CD4-positive, alpha-beta memory T cell (primary cell): Measurements from ENCODE around the gene SUGCT. TPM values are rescaled to one million over a fixed set of nuclear protein-coding genes. Genes with fewer than 3 reads are reported as not detected.

Source experiments
- CTCF ChIA-PET: fragments of 350-600 bp; sonication (Branson Sonifier 250); formaldehyde crosslinking; loops from one replicate; lab custom pipeline; 2021; ENCODE audit warnings: inconsistent platforms; ENCODE audit not compliant: partially characterized antibody; lab: Charles Lee
- POLR2A ChIA-PET: fragments of 350-600 bp; sonication (Branson Sonifier 250); formaldehyde crosslinking; loops from one replicate; lab custom pipeline; 2021; ENCODE audit not compliant: partially characterized antibody; lab: Charles Lee
- DNase-seq, 5 donors: peaks; one replicate each; pipeline versions ENCODE4 v3.0.0 to v3.0.0-alpha.2; 2020 to 2022; ENCODE audit warnings: mixed read lengths in 1 of 5
- H3K27ac ChIP-seq: one replicate; pipeline ENCODE4 v1.7.0; 2013; ENCODE audit warnings: low read depth, low read length
- H3K27me3 ChIP-seq: 2 replicates; pipeline ENCODE4 v1.7.0; 2013; ENCODE audit warnings: mild to moderate bottlenecking, low read length, moderate library complexity; ENCODE audit not compliant: insufficient read depth
- H3K36me3 ChIP-seq: 2 replicates; pipeline ENCODE4 v1.7.0; 2013; ENCODE audit warnings: mild to moderate bottlenecking, low read length, moderate library complexity; ENCODE audit not compliant: insufficient read depth
- H3K4me1 ChIP-seq: 2 replicates; pipeline ENCODE4 v1.7.0; 2013; ENCODE audit warnings: mild to moderate bottlenecking, low read length, moderate library complexity; ENCODE audit not compliant: insufficient read depth
- H3K4me3 ChIP-seq, 2 donors: one replicate each; pipeline ENCODE4 v1.7.0; 2013; ENCODE audit warnings: low read length in 2 of 2, mild to moderate bottlenecking in 1 of 2
- H3K9me3 ChIP-seq, 2 donors: one replicate each; pipeline ENCODE4 v1.7.0; 2013; ENCODE audit warnings: low read length in 2 of 2, control low read depth in 1 of 2; ENCODE audit not compliant: control insufficient read depth in 1 of 2
- H3K27ac Mint-ChIP-seq, 7 donors: one replicate each; pipeline ENCODE4 v1.8.0; 2020 to 2021; ENCODE audit warnings: mixed read lengths in 7 of 7, mild to moderate bottlenecking in 6 of 7, inconsistent platforms in 3 of 7, moderate library complexity in 3 of 7
- H3K27me3 Mint-ChIP-seq, 2 donors: one replicate each; pipeline ENCODE4 v1.8.0; 2020 to 2021; ENCODE audit warnings: mixed read lengths in 2 of 2
- H3K36me3 Mint-ChIP-seq, 2 donors: one replicate each; pipeline ENCODE4 v1.8.0; 2020 to 2021; ENCODE audit warnings: mixed read lengths in 2 of 2, inconsistent platforms in 1 of 2, mild to moderate bottlenecking in 1 of 2
- H3K4me1 Mint-ChIP-seq, 4 donors: one replicate each; pipeline ENCODE4 v1.8.0; 2020 to 2021; ENCODE audit warnings: mixed read lengths in 4 of 4, mild to moderate bottlenecking in 1 of 4
- H3K4me3 Mint-ChIP-seq, 8 donors: one replicate each; pipeline ENCODE4 v1.8.0; 2020 to 2021; ENCODE audit warnings: mixed read lengths in 8 of 8, mild to moderate bottlenecking in 7 of 8, moderate library complexity in 6 of 8, inconsistent platforms in 3 of 8
- H3K9me3 Mint-ChIP-seq, 8 donors: one replicate each; pipeline ENCODE4 v1.8.0; 2020 to 2021; ENCODE audit warnings: mixed read lengths in 8 of 8, mild to moderate bottlenecking in 5 of 8, inconsistent platforms in 3 of 8, moderate library complexity in 1 of 8
- intact Hi-C: fragments of 100-400 bp; cut with micrococcal nuclease; formaldehyde crosslinking; loops from one replicate; pipeline ENCODE4 v1.15.1; 2023
- polyA plus RNA-seq, 2 donors: library from polyadenylated mRNA; unstranded; fragments of 300-500 nt; fragmentation: Illumina TruSeq; gene quantifications; one replicate each; pipeline ENCODE4 v1.2.3, GENCODE V29; 2021
- total RNA-seq, 2 experiments: library from RNA; stranded (reverse); gene quantifications; one replicate each; pipeline ENCODE4 v1.2.3, GENCODE V29; 2021

SUGCT gene
- total and polyA plus RNA-seq, 4 experiments from 2014 or later: 0.41 to 4.4 (median 1.2) TPM

- Mint-ChIP-seq H3K4me1 (peaks cover 0 to 5% (median under 1%) of the 10 kb centered on the region in 4 donors), H3K36me3 (no peaks in the 10 kb centered on the region), H3K27me3 (no peaks in the 10 kb centered on the region), H3K9me3 (no peaks in the 10 kb centered on the region), H3K4me3 (no peak overlapping the region), H3K27ac (no peak overlapping the region)
- no peak for DNase-seq
- no peaks in the 10 kb centered on the region for H3K9me3 ChIP-seq
- H3K27ac ChIP-seq: no peak overlapping the region
- no peaks in the 10 kb centered on the region for H3K4me1 ChIP-seq
- CTCF ChIA-PET: no interaction called here
- intact Hi-C loops: no loop called here
- POLR2A ChIA-PET: no interaction called here
- no peaks in the 10 kb centered on the region for H3K27me3 ChIP-seq
- H3K36me3 ChIP-seq: no peaks in the 10 kb centered on the region
- no peak overlapping the region for H3K4me3 ChIP-seq
Measured at GRCh38 chr7:40230101-40230500, 95.3 kb downstream of the SUGCT start.

- no peak overlapping the region for H3K4me3 ChIP-seq
- ChIA-PET CTCF (interaction anchor here (1.5 to 2.4 kb wide), 2 partner anchors 10 to 16 kb away, joined by 3 to 10 read pairs; no protein-coding TSS in a partner anchor), POLR2A (no interaction called here)
- intact Hi-C loops: no loop called here
- Mint-ChIP-seq H3K4me3 (no peak overlapping the region), H3K36me3 (no peaks in the 10 kb centered on the region), H3K4me1 (peaks cover 0 to 5% (median under 1%) of the 10 kb centered on the region in 4 donors), H3K9me3 (no peaks in the 10 kb centered on the region), H3K27me3 (no peaks in the 10 kb centered on the region), H3K27ac (no peak overlapping the region)
- H3K9me3 ChIP-seq: no peaks in the 10 kb centered on the region
- H3K27me3 ChIP-seq: no peaks in the 10 kb centered on the region
- H3K27ac ChIP-seq: no peak overlapping the region
- DNase-seq: no peak
- H3K4me1 ChIP-seq: no peaks in the 10 kb centered on the region
- H3K36me3 ChIP-seq: no peaks in the 10 kb centered on the region
Measured at GRCh38 chr7:40231796-40232195, 97.0 kb downstream of the SUGCT start.

- Histone ChIP-seq H3K9me3 (no peaks in the 10 kb centered on the region), H3K4me1 (no peaks in the 10 kb centered on the region), H3K4me3 (no peak overlapping the region), H3K36me3 (no peaks in the 10 kb centered on the region), H3K27ac (no peak overlapping the region), H3K27me3 (no peaks in the 10 kb centered on the region)
- H3K4me3 Mint-ChIP-seq: no peak overlapping the region
- no peaks in the 10 kb centered on the region for H3K36me3 Mint-ChIP-seq
- intact Hi-C loops: no loop called here
- CTCF ChIA-PET: interaction anchor here (1.5 to 2.4 kb wide), 2 partner anchors 11 to 16 kb away, joined by 3 to 10 read pairs; no protein-coding TSS in a partner anchor
- H3K27ac Mint-ChIP-seq: no peak overlapping the region
- H3K4me1 Mint-ChIP-seq: peaks cover 0 to 5% (median under 1%) of the 10 kb centered on the region in 4 donors
- no peak for DNase-seq
- H3K27me3 Mint-ChIP-seq: no peaks in the 10 kb centered on the region
- no peaks in the 10 kb centered on the region for H3K9me3 Mint-ChIP-seq
- POLR2A ChIA-PET: no interaction called here
Measured at GRCh38 chr7:40232242-40232893, 97.6 kb downstream of the SUGCT start.

- Mint-ChIP-seq H3K4me3 (no peak overlapping the region), H3K4me1 (peaks cover 0 to 5% (median under 1%) of the 10 kb centered on the region in 4 donors)
Measured at GRCh38 chr7:40234046-40234445, 99.2 kb downstream of the SUGCT start.

GRCh38 chr7:40234666-40235065 is 99.9 kb downstream of the SUGCT start:
- Histone ChIP-seq H3K4me1 (no peaks in the 10 kb centered on the region), H3K36me3 (no peaks in the 10 kb centered on the region), H3K9me3 (no peaks in the 10 kb centered on the region), H3K27me3 (no peaks in the 10 kb centered on the region), H3K4me3 (no peak overlapping the region), H3K27ac (no peak overlapping the region)
- H3K27ac Mint-ChIP-seq: no peak overlapping the region
- ChIA-PET POLR2A (no interaction called here), CTCF (no interaction called here)
- no peaks in the 10 kb centered on the region for H3K9me3 Mint-ChIP-seq
- H3K4me3 Mint-ChIP-seq: no peak overlapping the region
- intact Hi-C loops: no loop called here
- peaks cover 0 to 5% (median under 1%) of the 10 kb centered on the region in 4 donors for H3K4me1 Mint-ChIP-seq
- H3K36me3 Mint-ChIP-seq: no peaks in the 10 kb centered on the region
- DNase-seq: no peak
- no peaks in the 10 kb centered on the region for H3K27me3 Mint-ChIP-seq

More at GRCh38 chr7:40234046-40234445, 99.2 kb downstream of the SUGCT start:
- H3K4me3 ChIP-seq: no peak overlapping the region
- Mint-ChIP-seq H3K9me3 (no peaks in the 10 kb centered on the region), H3K36me3 (no peaks in the 10 kb centered on the region), H3K27me3 (no peaks in the 10 kb centered on the region), H3K27ac (no peak overlapping the region)
- POLR2A ChIA-PET: no interaction called here
- DNase-seq: no peak
- no peak overlapping the region for H3K27ac ChIP-seq
- H3K27me3 ChIP-seq: no peaks in the 10 kb centered on the region
- CTCF ChIA-PET: no interaction called here
- H3K36me3 ChIP-seq: no peaks in the 10 kb centered on the region
- H3K4me1 ChIP-seq: no peaks in the 10 kb centered on the region
- intact Hi-C loops: no loop called here
- H3K9me3 ChIP-seq: no peaks in the 10 kb centered on the region

- H3K27me3 ChIP-seq: no peaks in the 10 kb centered on the region
- H3K4me3 ChIP-seq: no peak overlapping the region
- no peaks in the 10 kb centered on the region for H3K9me3 ChIP-seq
- no peaks in the 10 kb centered on the region for H3K4me1 ChIP-seq
- Mint-ChIP-seq H3K4me3 (no peak overlapping the region), H3K27me3 (no peaks in the 10 kb centered on the region), H3K36me3 (no peaks in the 10 kb centered on the region), H3K4me1 (no peaks in the 10 kb centered on the region), H3K9me3 (no peaks in the 10 kb centered on the region), H3K27ac (no peak overlapping the region)
- H3K27ac ChIP-seq: no peak overlapping the region
- intact Hi-C loops: no loop called here
- DNase-seq: no peak
- ChIA-PET CTCF (no interaction called here), POLR2A (no interaction called here)
- no peaks in the 10 kb centered on the region for H3K36me3 ChIP-seq
Measured at GRCh38 chr7:40237731-40238130, 102.9 kb downstream of the SUGCT start.

GRCh38 chr7:40239755-40240303 is 105.0 kb downstream of the SUGCT start:
- intact Hi-C loops: no loop called here
- no peaks in the 10 kb centered on the region for H3K36me3 ChIP-seq
- no peaks in the 10 kb centered on the region for H3K4me1 ChIP-seq
- H3K27ac ChIP-seq: no peak overlapping the region
- H3K4me3 ChIP-seq: no peak overlapping the region
- Mint-ChIP-seq H3K27ac (no peak overlapping the region), H3K4me1 (no peaks in the 10 kb centered on the region), H3K4me3 (no peak overlapping the region), H3K9me3 (no peaks in the 10 kb centered on the region), H3K36me3 (no peaks in the 10 kb centered on the region), H3K27me3 (no peaks in the 10 kb centered on the region)
- DNase-seq: no peak
- CTCF ChIA-PET: interaction anchor here (0.6 kb wide), 1 partner anchor 32 kb away, joined by 3 read pairs; no protein-coding TSS in a partner anchor
- POLR2A ChIA-PET: no interaction called here
- no peaks in the 10 kb centered on the region for H3K9me3 ChIP-seq
- no peaks in the 10 kb centered on the region for H3K27me3 ChIP-seq
